Stimulated activated CD4-positive, alpha-beta T cell treated with anti-CD3 and anti-CD28 coated beads, Interleukin-15, amount 100 ng/mL, for 24 hours (primary cell): ENCODE data around the gene BBS9.
"Not testable (repeated sequence)": the region's sequence is repeated elsewhere in the genome, so short reads cannot be mapped to it uniquely, and the experiment has no call there.

Experiments used
- DNase-seq: peaks from one replicate; pipeline ENCODE4 v3.0.0-alpha.2; 2020

Gene BBS9

DNA sequence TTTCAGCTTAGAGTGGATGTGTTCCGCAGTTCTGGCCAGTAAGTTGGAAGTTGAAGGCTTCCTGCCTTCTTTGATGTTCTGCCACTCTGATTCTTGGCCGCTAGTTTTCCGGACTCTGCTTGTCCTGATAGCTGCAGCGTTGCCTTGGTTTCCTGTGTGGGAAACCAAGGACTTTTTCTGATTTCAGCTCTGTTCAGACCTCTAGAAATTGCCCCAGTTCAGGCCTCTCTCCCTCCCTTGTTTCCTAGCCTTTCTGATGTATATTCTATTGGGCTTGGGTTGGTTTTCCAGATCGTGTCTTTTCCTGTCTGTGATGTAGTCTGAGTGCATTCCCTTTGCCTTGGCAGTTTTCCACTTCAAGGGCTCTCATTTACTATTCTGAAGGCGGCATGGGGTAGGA is 318.7 kb downstream of the BBS9 start:
- DNase-seq: no peak

- no peak for DNase-seq
These were observed 320.5 kb downstream of the BBS9 start for GRCh38 chr7:33449847-33450246.

- DNase-seq: no peak
These were observed 323.6 kb downstream of the BBS9 start for GRCh38 chr7:33452805-33453502.

GRCh38 chr7:33457039-33457438 is 327.7 kb downstream of the BBS9 start:
- no peak for DNase-seq

DNA sequence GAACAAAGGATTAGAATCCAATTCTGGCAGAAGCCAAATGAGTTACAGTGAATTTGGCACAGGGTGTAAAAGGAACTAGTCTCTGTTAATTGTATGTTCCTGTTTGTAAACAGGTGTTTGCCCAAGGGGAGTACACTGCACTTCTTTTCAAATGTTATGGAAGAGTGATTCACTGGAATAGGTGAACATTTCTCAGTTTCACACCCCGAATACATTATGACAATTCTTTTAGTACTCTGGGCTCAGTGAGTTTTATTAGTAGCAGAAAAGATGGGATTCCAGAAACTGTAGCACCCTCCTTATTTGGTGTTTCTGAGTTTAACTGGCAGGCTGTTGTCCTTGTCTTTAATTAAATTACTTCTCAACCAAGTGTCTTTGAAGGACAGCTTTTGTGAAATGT is 329.2 kb downstream of the BBS9 start:
- no peak for DNase-seq

- DNase-seq: no peak
These were observed 330.0 kb downstream of the BBS9 start for GRCh38 chr7:33459340-33459751.

DNA sequence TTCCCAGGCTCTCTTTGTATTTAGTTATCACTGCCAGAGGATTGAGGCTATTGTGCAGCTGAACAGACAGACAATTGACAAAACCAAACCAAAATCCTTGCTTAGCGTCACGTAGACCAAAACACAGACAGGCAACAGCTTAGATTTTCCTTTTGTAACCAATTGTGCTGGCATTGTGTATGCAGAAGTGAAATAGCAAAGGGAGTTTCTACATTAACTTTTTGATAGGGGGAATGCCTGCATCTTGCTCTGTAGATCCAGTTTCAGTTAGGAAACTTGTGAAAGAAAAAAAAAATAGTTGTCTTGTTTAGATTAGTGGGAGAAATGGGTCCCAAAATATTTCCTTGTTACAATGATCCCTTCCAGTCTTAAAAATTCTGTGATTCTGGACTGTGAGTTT is 333.8 kb downstream of the BBS9 start:
- DNase-seq: no peak

DNA sequence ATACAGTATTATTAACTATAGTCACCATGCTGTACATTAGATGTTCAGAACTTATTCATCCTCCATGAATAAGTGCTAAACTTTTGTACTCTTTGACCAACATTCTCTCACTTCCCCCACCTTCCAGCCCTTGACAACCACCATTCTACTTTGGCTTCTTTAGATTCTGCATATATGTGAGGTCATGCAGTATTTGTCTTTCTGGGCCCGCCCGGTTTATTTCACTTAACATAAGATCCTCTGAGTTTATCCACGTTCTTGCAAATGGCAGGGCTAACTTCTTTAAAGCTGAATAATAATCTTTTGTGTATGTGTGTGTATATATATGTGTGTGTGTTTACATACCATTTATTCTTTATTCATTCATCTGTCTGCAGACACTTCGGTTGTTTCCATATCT is 336.8 kb downstream of the BBS9 start:
- DNase-seq: no peak

DNA sequence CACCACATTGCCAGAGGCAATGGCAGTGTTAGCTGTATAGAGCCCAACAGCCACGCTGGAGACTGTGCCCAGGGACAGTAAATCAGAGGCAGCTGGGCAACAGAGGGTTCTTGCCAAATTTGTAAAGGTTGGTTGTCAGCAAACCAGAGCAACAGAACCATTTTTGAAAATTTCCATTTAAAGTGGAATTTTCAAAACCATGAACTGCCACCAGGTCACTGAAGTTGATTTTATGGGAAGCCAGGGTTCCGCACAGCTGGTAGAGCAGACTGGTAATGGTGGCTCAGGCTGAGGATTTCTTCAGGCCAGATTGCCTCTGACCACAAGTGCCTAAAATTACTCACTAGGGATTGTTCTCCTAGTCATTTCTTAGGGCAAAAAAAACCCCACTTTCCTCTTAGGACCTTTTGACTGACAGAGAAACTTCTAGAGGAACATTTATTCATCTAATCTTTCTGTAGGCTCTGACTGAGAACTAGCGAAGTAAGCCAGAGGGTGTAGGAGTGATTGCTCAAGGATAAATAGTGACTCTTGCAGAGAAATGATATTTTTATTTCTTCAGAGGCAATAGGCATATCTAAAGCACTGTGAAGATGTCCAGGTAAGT is 342.4 kb downstream of the BBS9 start:
- no peak for DNase-seq

- DNase-seq: no peak
These were observed 343.1 kb downstream of the BBS9 start for GRCh38 chr7:33472348-33473025.

DNA sequence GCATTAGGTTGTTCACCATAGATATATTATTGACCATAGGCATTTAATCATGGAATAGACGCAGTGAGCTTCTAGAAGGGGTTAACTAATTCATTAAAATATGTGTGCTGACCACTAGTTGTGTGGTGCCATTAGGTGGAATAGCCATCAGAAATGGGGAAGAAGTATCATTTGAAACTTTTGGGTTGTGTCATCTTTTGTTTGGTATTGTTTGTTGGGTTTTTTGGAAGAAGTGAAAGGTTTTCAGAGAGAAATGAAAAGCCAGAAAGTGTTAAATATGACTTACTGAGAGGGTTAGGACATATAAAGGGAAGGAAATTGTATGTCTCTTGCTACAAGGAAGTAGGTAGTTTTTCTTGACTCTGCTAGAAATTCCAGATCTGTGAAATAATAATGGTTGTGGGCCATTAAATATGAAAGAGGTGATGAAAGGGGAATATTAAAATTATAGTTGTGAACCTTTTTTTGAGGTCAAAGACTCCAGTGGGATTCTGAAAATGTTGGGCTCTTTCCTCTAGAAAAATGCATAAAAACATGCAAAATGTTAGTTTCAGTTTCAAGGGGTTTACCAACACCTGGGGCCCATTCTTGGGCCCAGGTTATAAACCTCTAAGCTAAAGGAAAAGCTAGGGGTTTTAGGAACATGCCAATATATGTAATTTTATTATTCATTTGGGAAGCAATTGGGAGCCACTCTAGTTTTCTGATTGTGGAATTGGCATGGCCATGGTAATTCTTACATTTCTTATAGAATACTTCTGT is 348.5 kb downstream of the BBS9 start:
- no peak for DNase-seq

- not testable (repeated sequence) for DNase-seq
These were observed 355.1 kb downstream of the BBS9 start for GRCh38 chr7:33484476-33484875.

GRCh38 chr7:33485747-33486493 is 356.6 kb downstream of the BBS9 start:
- no peak for DNase-seq

DNA sequence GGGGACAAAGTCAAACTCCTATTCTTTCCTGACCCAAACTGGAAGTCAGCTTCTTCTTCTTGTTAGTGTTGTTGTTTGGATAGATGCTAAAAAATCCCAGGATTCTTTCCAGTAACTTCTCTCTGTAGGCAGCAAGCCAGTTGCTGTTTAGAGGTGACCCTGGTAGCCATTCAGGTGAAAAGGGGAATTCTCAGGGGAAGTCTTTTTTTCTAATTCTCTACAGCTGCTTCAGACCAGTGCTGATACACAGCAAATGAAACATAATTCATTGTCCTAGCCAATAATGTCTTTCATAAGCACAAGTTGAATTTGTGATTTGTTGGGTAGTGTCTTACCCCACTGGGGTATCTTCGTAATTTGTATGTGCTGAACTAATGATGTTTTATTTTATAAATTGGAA is 357.3 kb downstream of the BBS9 start:
- DNase-seq: no peak

DNA sequence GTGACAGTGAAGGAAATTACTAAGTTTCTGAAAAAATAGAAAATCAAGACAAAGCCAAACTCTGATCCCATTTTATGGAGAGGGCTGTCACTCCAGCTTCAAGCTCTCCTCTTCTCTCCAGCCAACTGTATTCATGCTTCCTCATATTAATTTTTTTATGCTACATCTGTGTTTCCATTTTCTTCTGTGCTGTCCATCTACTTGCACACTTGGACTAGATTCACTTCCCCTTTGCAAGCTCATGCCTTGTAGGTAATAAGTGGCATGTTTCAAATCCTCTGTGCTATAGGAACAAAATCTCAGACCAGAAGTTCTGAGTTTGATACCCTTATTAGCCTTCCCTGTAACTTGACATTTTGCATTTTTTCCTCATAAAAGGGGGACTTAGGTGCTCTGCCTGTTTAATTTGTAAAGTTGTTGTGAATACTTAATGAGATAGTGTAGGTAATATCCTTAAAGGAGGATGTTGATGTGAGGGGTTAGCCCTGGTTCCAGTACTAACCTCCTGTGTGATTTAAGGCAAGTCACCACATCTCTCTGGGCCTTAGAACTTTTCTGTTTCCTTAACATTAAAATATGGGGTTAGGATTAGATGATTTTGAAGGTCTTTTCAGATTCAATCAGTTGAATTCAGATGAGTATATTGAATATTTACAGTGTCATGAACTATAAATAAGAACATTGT is 358.8 kb downstream of the BBS9 start:
- DNase-seq: no peak

GRCh38 chr7:33494474-33494873 is 365.1 kb downstream of the BBS9 start:
- no peak for DNase-seq

DNA sequence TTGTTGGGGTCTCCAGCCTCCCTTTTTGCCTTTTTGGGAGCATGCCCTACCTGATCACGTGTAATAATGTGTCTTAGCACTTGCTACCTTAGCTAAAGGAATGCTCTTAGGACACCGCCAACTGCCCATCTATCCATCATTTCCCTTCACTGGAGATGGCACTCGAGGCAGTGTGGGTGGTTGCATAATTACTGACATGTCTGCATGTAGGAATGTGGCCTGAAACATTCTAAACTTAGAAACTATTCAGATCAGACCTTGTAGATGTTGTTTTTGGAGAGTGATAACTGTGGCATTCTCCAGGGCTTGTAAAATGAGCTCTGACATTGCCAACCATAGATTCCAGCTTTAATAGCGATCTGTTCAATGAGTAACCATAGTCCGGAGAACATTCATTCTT is 365.8 kb downstream of the BBS9 start:
- DNase-seq: no peak

GRCh38 chr7:33497051-33497450 is 367.7 kb downstream of the BBS9 start:
- no peak for DNase-seq

- DNase-seq: no peak
These were observed 371.6 kb downstream of the BBS9 start for GRCh38 chr7:33500703-33501701.

- no peak for DNase-seq
These were observed 373.6 kb downstream of the BBS9 start for GRCh38 chr7:33503014-33503413.

DNA sequence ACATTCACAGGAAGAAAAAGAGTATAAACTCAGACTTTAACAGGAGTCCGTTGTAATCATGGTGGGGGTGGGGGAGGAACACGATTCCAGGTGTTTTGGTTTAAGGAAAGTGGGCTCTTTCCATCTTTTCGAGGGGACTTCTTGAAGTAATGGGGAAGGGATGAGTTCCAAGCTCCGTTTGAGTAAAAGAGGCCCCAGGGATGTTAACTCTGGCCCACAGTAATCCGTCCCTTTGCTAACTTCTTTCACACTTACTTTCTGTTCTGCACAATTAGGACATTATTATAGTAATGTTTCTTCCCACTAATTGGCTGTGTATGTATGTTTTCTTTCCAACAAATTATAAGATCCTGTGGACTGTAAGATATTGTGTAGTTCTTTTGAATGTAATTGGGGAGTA is 374.4 kb downstream of the BBS9 start:
- no peak for DNase-seq
